K562 (cell line): ENCODE measurements around the gene GLB1L2. TPM values are rescaled to one million over a fixed set of nuclear protein-coding genes. Genes with fewer than 3 reads are reported as not detected.
A peak's percentile ranks its signal among the peaks of the same experiment; 100 is the strongest.

Source experiments
- ATAC-seq: fragments of 200-7000 bp; cut with Tn5 transposase; 3 replicates; pipeline ENCODE4 v1.9.1; 2020; ENCODE audit warnings: moderate library complexity
- BruUV-seq: library from RNA; stranded (reverse); fragments of 400-500 nt; replicated peaks from 2 replicates; lab custom pipeline; 2021; lab: Mats Ljungman, UMichigan
- CTCF ChIA-PET: fragments of 300-600 bp; formaldehyde crosslinking; extraction: SDS; loops from one replicate; lab custom pipeline; 2021; ENCODE audit warnings: low intra/inter-chr PET ratio; lab: Yijun Ruan, JAX
- POLR2A ChIA-PET: fragments of 300-600, 350-650 bp; sonication (Branson Sonifier 250); formaldehyde crosslinking; extraction: SDS; loops from one replicate; lab custom pipeline; 2021; ENCODE audit warnings: antibody characterized with exemption, inconsistent platforms; lab: Yijun Ruan, JAX
- DNase-seq, 4 experiments: peaks; one replicate each; pipeline versions ENCODE4 v3.0.0 to v3.0.0-alpha.2; 2011 to 2018; ENCODE audit warnings: low spot score in 3 of 4, mixed read lengths in 3 of 4; ENCODE audit errors: extremely low read depth in 1 of 4
- FAIRE-seq: peaks from 2 replicates; lab custom pipeline; 2011; peaks lifted over from hg19 to GRCh38; lab: Jason Lieb, UNC
- H2AFZ ChIP-seq: 2 replicates; pipeline ENCODE4 v1.6.0; 2011; ENCODE audit warnings: low read depth, low read length, control low read depth, inconsistent platforms
- H3K27ac ChIP-seq: fragments of 200-600 bp; 3 replicates; pipeline ENCODE4 v1.8.0; 2011; ENCODE audit warnings: low read depth, mild to moderate bottlenecking, control low read depth, inconsistent platforms, low read length, moderate library complexity, mixed read lengths; ENCODE audit errors: extremely low read depth
- H3K27me3 ChIP-seq, 2 experiments: fragments of 300-600 bp in 1 of 2; 2 replicates in 1 of 2; 3 replicates in 1 of 2; pipeline versions ENCODE4 v1.6.0 to v1.8.0; 2011; ENCODE audit warnings: inconsistent platforms in 2 of 2, low read length in 2 of 2, mild to moderate bottlenecking in 1 of 2, mixed read lengths in 1 of 2, moderate library complexity in 1 of 2; ENCODE audit not compliant: control insufficient read depth in 2 of 2, insufficient read depth in 2 of 2
- H3K36me3 ChIP-seq: fragments of 300-600 bp; 3 replicates; pipeline ENCODE4 v1.8.0; 2011; ENCODE audit warnings: mild to moderate bottlenecking, low read length, inconsistent platforms; ENCODE audit not compliant: control insufficient read depth, insufficient read depth
- H3K4me1 ChIP-seq, 2 experiments: fragments of 200-600 bp in 1 of 2; replicated peaks in 1 of 2; 2 replicates in 1 of 2; 3 replicates in 1 of 2; pipeline versions ENCODE4 v1.5.1 to v1.8.0; 2011; ENCODE audit warnings: inconsistent platforms in 2 of 2, low read length in 2 of 2, mild to moderate bottlenecking in 1 of 2, mixed read lengths in 1 of 2, moderate library complexity in 1 of 2; ENCODE audit not compliant: control insufficient read depth in 2 of 2, insufficient read depth in 2 of 2
- H3K4me2 ChIP-seq: 2 replicates; pipeline ENCODE4 v1.6.1; 2011; ENCODE audit warnings: low read length, control low read depth, inconsistent platforms, mixed read lengths; ENCODE audit not compliant: insufficient read depth
- H3K4me3 ChIP-seq: fragments of 200-600 bp; sonication (generic), shearing (Covaris generic); 2 replicates; pipeline ENCODE4 v1.5.1; 2016; ENCODE audit warnings: control low read depth, inconsistent platforms
- H3K79me2 ChIP-seq: fragments of 200-600 bp; 3 replicates; pipeline ENCODE4 v1.8.0; 2011; ENCODE audit warnings: low read length, inconsistent platforms; ENCODE audit not compliant: control insufficient read depth, insufficient read depth
- H3K9ac ChIP-seq, 2 experiments: 2 replicates each; pipeline versions ENCODE4 v1.6.0 to v1.6.1; 2011; ENCODE audit warnings: low read depth in 2 of 2, low read length in 2 of 2, control low read depth in 1 of 2, inconsistent platforms in 1 of 2, mild to moderate bottlenecking in 1 of 2, mixed read lengths in 1 of 2; ENCODE audit not compliant: insufficient read depth in 1 of 2
- H3K9me1 ChIP-seq: one replicate; pipeline ENCODE4 v1.6.0; 2011; ENCODE audit warnings: inconsistent platforms, mild to moderate bottlenecking, low read length, moderate library complexity; ENCODE audit not compliant: control insufficient read depth, insufficient read depth
- H3K9me3 ChIP-seq: replicated peaks from 2 replicates; pipeline ENCODE4 v1.5.1; 2011; ENCODE audit warnings: low read depth, low read length, inconsistent platforms; ENCODE audit not compliant: control insufficient read depth, insufficient read depth
- H4K20me1 ChIP-seq: replicated peaks from 2 replicates; pipeline ENCODE4 v1.6.1; 2011; ENCODE audit warnings: low read length, inconsistent platforms, mixed read lengths; ENCODE audit not compliant: control insufficient read depth, insufficient read depth
- CEBPG ChIP-seq, 3 experiments: fragments of 200-800 bp in 1 of 3; sonication (Bioruptor generic) in 1 of 3; sonication (generic) in 1 of 3; formaldehyde crosslinking in 1 of 3; IDR thresholded peaks in 2 of 3; conservative IDR thresholded peaks in 1 of 3; 2 replicates each; pipeline versions ENCODE4 v1.6.1 to v1.8.0; 2016 to 2022; ENCODE audit warnings: missing compliant biosample characterization in 2 of 3, missing genetic modification characterization in 2 of 3, mild to moderate bottlenecking in 1 of 3, missing genetic modification reagents in 1 of 3
- FOXJ3 ChIP-seq: sonication (generic); formaldehyde crosslinking; IDR thresholded peaks from 2 replicates; pipeline ENCODE4 v1.4.0; 2020; ENCODE audit warnings: mild to moderate bottlenecking, missing genetic modification reagents
- IRF1 ChIP-seq: sonication (generic); formaldehyde crosslinking; IDR thresholded peaks from 2 replicates; pipeline ENCODE4 v1.8.0; 2022; ENCODE audit warnings: missing genetic modification reagents, mild to moderate bottlenecking, borderline replicate concordance
- MAZ ChIP-seq, 2 experiments: fragments of 450-650 bp in 1 of 2; sonication (generic) in 1 of 2; formaldehyde crosslinking; IDR thresholded peaks in 1 of 2; conservative IDR thresholded peaks in 1 of 2; 2 replicates each; pipeline versions ENCODE4 v1.4.0 to v1.5.0; 2020; ENCODE audit warnings: mild to moderate bottlenecking in 1 of 2, missing genetic modification reagents in 1 of 2
- PBX2 ChIP-seq, 2 experiments: IDR thresholded peaks in 1 of 2; conservative IDR thresholded peaks in 1 of 2; 2 replicates each; pipeline ENCODE4 v1.6.1; 2016; ENCODE audit warnings: low read depth in 2 of 2, mild to moderate bottlenecking in 1 of 2, missing compliant biosample characterization in 1 of 2, missing genetic modification characterization in 1 of 2, moderate library complexity in 1 of 2
- SMARCA4 ChIP-seq: fragments of 450-650 bp; IDR thresholded peaks from 2 replicates; pipeline ENCODE4 v1.6.1; 2016
- SNRNP70 ChIP-seq: fragments of 200-400 bp; formaldehyde crosslinking; optimal IDR thresholded peaks from 2 replicates; pipeline ENCODE3; 2017; ENCODE audit warnings: low read depth, low read length
- STAT5B ChIP-seq: fragments of 250-450 bp; sonication (Bioruptor Pico); IDR thresholded peaks from 2 replicates; pipeline ENCODE4 v1.8.0; 2021; ENCODE audit warnings: mild to moderate bottlenecking, inconsistent platforms
- ZNF282 ChIP-seq: sonication (generic); formaldehyde crosslinking; IDR thresholded peaks from 2 replicates; pipeline ENCODE4 v1.8.1; 2023; ENCODE audit warnings: missing genetic modification reagents
- ZNF655 ChIP-seq: fragments of 250-450 bp; sonication (Bioruptor Pico); IDR thresholded peaks from 2 replicates; pipeline ENCODE4 v1.5.0; 2021
- ZNF696 ChIP-seq: fragments of 250-450 bp; sonication (Bioruptor Pico); conservative IDR thresholded peaks from 2 replicates; pipeline ENCODE4 v1.4.0; 2020; ENCODE audit warnings: mild to moderate bottlenecking, moderate library complexity
- WGBS: fragments of 100-300 bp; shearing (Covaris generic); methylation state at CpG from one replicate; pipeline ENCODE4 v1.1.6; 2016; ENCODE audit warnings: low coverage, mixed read lengths; ENCODE audit not compliant: insufficient coverage; ENCODE audit errors: missing lambda C conversion rate; 5-methylcytosine and 5-hydroxymethylcytosine counted together
- in situ Hi-C: fragments of 300-500 bp; cut with MboI; formaldehyde crosslinking; loops from 4 replicates; pipeline ENCODE4 v1.15.0; 2018; ENCODE audit warnings: inconsistent platforms, mixed read lengths
- intact Hi-C: fragments of 100-400 bp; cut with micrococcal nuclease; formaldehyde crosslinking; loops from 2 replicates; pipeline ENCODE4 v1.14.2; 2022
- polyA plus RNA-seq, 8 experiments: library from polyadenylated mRNA; depleted of rRNA in 4 of 8; stranded (reverse) in 5 of 8; unstranded in 3 of 8; fragments of >200 nt; fragmentation: Nextera tagmentation in 2 of 8; fragmentation: Illumina TruSeq in 1 of 8; extraction: Ambion mirVana in 2 of 8; extraction: Trizol in 1 of 8; gene quantifications; 2 replicates each; pipeline versions ENCODE4 v1.2.1 to v1.2.3, GENCODE V29; 2011 to 2014; ENCODE audit warnings: inconsistent platforms in 1 of 8, missing spikeins in 1 of 8
- total RNA-seq, 7 experiments: library from RNA; depleted of rRNA in 6 of 7; stranded (reverse); fragments of >200 nt in 6 of 7; fragmentation: Illumina TruSeq in 2 of 7; extraction: Trizol in 2 of 7; gene quantifications; 2 replicates each; pipeline versions ENCODE4 v1.2.1 to v1.2.3, GENCODE V29; 2011 to 2021; ENCODE audit warnings: low replicate concordance in 1 of 7

GLB1L2 gene
- total and polyA plus RNA-seq, 9 of the 15 experiments (the other 6 are each of a cell fraction or from before 2014, with no cell fraction given) = 0.84 to 21.4 (median 13.8) TPM

- TF ChIP-seq PBX2 (CRISPR knock-in tag; IDR thresholded peaks at IDR 0.05; ENCODE audit: low read depth) (no peak), PBX2 (tag; conservative IDR thresholded peaks at IDR 0.05; ENCODE audit: low read depth) (no peak)
Observed at GRCh38 chr11:134346101-134346975, 14.6 kb downstream of the GLB1L2 start (continued).

- no peak for ATAC-seq
- H3K27ac ChIP-seq = no peak overlapping the region
- peak overlapping the region in 1 of 2 experiments; percentile 9; a peak in 1 of 4 replicates for H3K9ac ChIP-seq
- H3K4me3 ChIP-seq = no peak overlapping the region
- H3K4me2 ChIP-seq = no peak overlapping the region
- in situ Hi-C loops = no loop called here
- WGBS = 54% methylated on average over 5 of the region's 5 CpGs
- intact Hi-C loops = no loop called here
- CTCF ChIA-PET = no interaction called here
- H4K20me1 ChIP-seq = no peaks in the 10 kb centered on the region
- no peaks in the 10 kb centered on the region for H3K36me3 ChIP-seq
- H3K9me3 ChIP-seq = no peaks in the 10 kb centered on the region
- no TSS peak for BruUV-seq
- DNase-seq = no peak
- no peaks in the 10 kb centered on the region; a peak in 1 of 5 replicates for H3K4me1 ChIP-seq
- FAIRE-seq = no peak
- no peak overlapping the region for H2AFZ ChIP-seq
- no peak for TF ChIP-seq ZNF282
- no peak for TF ChIP-seq SNRNP70
- no peak for TF ChIP-seq STAT5B (CRISPR knock-in tag)
- no peak for TF ChIP-seq MAZ (CRISPR knock-in tag; conservative IDR thresholded peaks at IDR 0.05 in 1 of 2, IDR thresholded peaks at IDR 0.05 in 1 of 2)
- TF ChIP-seq FOXJ3 = no peak
- TF ChIP-seq IRF1 (CRISPR knock-in tag) = no peak
- TF ChIP-seq ZNF696 (CRISPR knock-in tag) = no peak
- TF ChIP-seq SMARCA4 = no peak
- no peak for TF ChIP-seq ZNF655 (CRISPR knock-in tag)
- TF ChIP-seq CEBPG (CRISPR knock-in tag; IDR thresholded peaks at IDR 0.05) = no peak
- TF ChIP-seq CEBPG (tag; conservative IDR thresholded peaks at IDR 0.05 in 1 of 2, IDR thresholded peaks at IDR 0.05 in 1 of 2) = no peak
- TF ChIP-seq, all 486 proteins: peak for 0
- Histone ChIP-seq H3K9me1 (no peaks in the 10 kb centered on the region), H3K27me3 (no peaks in the 10 kb centered on the region), H3K79me2 (no peaks in the 10 kb centered on the region)
- POLR2A ChIA-PET = interaction anchor here (0.6 kb wide), 1 partner anchor 21 kb away, joined by 3 read pairs; no protein-coding TSS in a partner anchor
Observed at GRCh38 chr11:134346976-134347350, 15.2 kb downstream of the GLB1L2 start.
